Measurements from ENCODE around the gene CTDSPL2.

GRCh38 chr15:44535523-44536301 lies 108.3 kb downstream of the CTDSPL2 start:
- TF ChIP-seq RAD21 (IDR thresholded peaks at IDR 0.05 in 1 of 2, conservative IDR thresholded peaks at IDR 0.05 in 1 of 2; ENCODE audit: low read depth in 2 of 2, low read length in 2 of 2) = no peak
- no peak for TF ChIP-seq ATF2 (IDR thresholded peaks at IDR 0.05; ENCODE audit: low read length)
- no peak for TF ChIP-seq POLR2AphosphoS5 (IDR thresholded peaks at IDR 0.05; ENCODE audit: low read depth, low read length)
- no peak for TF ChIP-seq CTCF (IDR thresholded peaks at IDR 0.05; ENCODE audit: control extremely low read depth in 1 of 3, insufficient read depth in 1 of 3, low read depth in 1 of 3, low read length in 3 of 3)
- no peak for TF ChIP-seq POLR2A (IDR thresholded peaks at IDR 0.05; ENCODE audit: control extremely low read depth in 1 of 2, low read depth in 2 of 2, low read length in 2 of 2)
- no peak for TF ChIP-seq RBBP5 (IDR thresholded peaks at IDR 0.05; ENCODE audit: borderline replicate concordance, low read depth, low read length)
- TF ChIP-seq CBX5 (IDR thresholded peaks at IDR 0.05; ENCODE audit: low read depth, low read length) = no peak
- TF ChIP-seq CEBPB (IDR thresholded peaks at IDR 0.05; ENCODE audit: low read depth, low read length) = no peak
- no peak for TF ChIP-seq TEAD4 (IDR thresholded peaks at IDR 0.05; ENCODE audit: low read depth, low read length)
